ENCODE results near the gene HOXC10. TPM values are rescaled to one million over a fixed set of nuclear protein-coding genes. Genes with fewer than 3 reads are reported as not detected.

The HOXC10 gene
- polyA plus RNA-seq, 4 donors, result 53.9 to 75.6 (median 65.7) TPM

DNA sequence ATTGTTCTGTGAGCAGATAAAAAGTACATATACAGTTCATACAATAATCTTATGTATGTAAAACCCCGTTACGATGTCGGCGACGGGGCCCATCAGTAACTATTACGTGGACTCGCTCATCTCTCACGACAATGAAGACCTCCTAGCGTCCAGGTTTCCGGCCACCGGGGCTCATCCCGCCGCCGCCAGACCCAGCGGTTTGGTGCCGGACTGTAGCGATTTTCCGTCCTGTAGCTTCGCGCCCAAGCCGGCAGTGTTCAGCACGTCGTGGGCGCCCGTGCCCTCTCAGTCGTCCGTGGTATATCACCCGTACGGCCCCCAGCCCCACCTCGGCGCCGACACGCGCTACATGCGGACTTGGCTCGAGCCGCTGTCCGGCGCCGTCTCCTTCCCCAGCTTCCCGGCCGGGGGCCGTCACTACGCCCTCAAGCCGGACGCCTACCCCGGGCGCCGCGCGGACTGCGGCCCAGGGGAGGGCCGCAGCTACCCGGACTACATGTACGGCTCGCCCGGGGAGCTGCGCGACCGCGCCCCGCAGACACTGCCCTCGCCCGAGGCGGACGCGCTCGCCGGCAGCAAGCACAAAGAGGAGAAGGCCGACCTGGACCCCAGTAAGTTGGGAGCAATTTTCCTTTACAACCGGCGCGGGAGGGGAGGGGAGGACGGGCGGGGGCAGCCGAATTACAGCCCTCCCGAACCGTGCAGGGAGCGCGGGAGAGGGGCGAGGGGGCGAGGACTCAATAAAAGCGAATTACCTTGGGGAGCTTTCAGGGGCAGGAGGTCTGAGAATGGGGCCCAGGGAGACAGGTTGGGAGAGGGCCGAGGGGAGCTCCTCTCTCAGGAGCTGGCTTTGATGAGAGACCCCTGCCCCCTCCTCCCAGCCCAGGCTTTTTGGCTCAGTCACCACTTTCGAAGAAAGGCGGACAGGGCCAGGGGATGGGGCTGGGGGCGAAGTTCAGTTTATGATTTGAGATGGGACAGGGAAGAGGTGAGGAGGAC, 15.5 kb downstream of the HOXC10 start, which contains the start of gene HOXC9:
TSS of gene HOXC9 (plus strand) at position 46 of the 999 bp plus-strand sequence. CDS start at position 74, 28 bp downstream.
- no peak for DNase-seq (ENCODE audit: low read depth in 4 of 4, low spot score in 2 of 4)

DNA sequence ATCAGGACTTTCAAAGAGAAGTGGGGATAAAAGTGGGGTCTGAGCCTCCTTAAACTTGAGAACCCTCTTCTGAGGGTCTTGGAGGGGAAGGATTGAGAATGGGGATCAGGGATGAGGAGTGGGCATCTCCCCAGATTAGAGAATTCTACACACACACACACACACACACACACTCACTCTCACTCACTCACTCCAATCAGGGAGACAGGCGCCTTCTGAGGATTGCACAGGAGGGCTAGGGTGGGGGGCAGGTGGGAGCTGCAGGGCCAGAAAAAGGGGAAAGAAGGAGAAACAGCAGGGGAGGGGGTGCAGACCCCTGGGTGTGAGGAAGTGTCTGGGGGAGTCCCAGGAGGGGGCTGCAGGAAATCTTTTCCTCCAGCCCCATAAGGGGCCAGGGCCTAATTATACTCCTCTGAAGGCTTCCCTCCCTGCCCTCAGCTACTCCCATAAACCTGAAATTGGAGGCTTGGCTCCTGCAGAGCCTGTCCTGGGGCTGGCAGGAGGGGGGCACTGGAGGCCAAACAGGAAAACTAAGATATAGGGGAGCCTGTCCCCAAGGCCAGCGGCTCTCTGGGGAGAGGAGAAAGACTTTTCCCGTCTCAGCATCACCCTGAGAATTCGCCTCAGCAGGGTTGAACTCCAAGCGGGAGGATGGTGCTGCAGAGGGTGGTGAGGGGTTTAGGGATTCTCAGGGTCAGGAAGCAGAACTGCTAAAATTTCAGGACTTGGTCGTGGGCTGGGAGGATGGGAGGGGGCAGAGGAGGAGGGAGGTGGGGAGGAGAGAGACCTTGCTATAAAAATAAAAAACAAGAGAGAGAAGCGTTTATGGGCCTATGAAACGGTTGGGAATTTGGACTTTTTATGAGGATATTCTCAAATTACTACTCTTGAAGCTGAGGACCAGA, 16.6 kb downstream of the HOXC10 start:
- DNase-seq (ENCODE audit: low read depth in 4 of 4, low spot score in 2 of 4), result no peak

DNA sequence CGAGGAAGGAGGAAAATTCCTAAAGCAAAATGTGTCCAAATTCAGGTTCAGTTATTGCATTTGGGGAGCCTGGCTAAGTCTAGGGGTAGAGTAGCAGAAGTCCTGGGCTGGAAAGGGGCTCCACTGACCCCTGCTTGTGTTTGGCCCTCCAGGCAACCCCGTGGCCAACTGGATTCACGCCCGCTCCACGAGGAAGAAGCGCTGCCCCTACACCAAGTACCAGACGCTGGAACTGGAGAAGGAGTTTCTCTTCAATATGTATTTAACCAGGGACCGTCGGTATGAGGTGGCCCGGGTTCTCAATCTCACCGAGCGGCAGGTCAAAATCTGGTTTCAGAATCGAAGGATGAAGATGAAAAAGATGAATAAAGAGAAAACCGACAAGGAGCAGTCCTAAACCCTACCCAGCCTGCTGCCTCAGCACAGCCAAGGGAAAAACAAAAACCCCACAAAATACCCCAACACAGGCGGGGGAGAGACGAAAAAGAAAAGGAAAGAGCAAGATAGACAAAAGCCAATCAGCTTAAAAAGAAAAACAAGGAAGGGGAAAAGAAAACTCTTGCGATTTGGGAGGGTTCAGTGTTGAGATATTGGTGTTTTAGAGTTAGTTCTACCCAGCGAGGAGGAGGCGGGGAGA, 17.4 kb downstream of the HOXC10 start:
- no peak for DNase-seq (ENCODE audit: low read depth in 4 of 4, low spot score in 2 of 4)

DNA sequence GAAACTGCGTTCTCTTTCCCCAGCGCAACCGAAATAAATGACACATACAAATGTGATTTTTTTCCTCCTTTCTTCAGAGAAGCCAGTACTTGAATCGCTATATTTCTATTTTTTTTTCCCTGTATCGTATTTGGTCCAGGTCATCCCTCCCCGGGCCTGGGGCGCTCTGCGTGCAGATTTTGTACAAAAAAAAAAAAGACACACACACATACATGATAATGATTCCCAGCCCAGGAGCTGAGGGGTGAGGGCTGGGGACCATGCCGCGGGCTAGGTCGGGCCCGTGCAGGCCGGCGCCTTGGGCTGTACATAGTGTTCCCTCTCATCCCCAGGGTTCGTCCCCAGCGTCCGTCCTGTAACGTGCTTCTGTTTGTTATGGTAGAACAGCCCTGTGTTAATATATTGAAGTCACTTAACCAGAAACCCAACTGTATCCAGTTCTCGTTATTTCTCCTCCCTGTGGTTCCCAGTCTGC, 18.0 kb downstream of the HOXC10 start:
- no peak for DNase-seq (ENCODE audit: low read depth in 4 of 4, low spot score in 2 of 4)

DNA sequence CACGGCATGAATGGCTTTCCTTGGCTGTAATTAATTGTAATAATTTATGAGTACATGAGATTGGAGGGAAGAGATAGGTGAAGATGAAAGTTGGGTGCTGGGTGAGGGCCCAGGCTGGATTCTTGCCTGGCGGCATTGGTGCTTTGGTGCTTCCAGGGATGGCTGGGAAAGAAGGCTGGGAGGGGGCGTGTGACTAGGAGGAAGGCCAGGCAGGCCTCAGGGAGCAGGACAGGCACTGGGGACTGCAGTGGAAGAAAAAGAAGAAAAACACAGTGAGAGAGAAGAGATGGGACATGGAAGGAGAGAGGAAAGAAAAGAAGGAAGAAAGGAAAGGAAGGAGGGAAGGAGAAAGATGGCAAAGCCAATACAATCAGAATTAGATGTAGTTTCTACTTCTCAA, 18.7 kb downstream of the HOXC10 start:
- no peak for DNase-seq (ENCODE audit: low read depth in 4 of 4, low spot score in 2 of 4)

DNA sequence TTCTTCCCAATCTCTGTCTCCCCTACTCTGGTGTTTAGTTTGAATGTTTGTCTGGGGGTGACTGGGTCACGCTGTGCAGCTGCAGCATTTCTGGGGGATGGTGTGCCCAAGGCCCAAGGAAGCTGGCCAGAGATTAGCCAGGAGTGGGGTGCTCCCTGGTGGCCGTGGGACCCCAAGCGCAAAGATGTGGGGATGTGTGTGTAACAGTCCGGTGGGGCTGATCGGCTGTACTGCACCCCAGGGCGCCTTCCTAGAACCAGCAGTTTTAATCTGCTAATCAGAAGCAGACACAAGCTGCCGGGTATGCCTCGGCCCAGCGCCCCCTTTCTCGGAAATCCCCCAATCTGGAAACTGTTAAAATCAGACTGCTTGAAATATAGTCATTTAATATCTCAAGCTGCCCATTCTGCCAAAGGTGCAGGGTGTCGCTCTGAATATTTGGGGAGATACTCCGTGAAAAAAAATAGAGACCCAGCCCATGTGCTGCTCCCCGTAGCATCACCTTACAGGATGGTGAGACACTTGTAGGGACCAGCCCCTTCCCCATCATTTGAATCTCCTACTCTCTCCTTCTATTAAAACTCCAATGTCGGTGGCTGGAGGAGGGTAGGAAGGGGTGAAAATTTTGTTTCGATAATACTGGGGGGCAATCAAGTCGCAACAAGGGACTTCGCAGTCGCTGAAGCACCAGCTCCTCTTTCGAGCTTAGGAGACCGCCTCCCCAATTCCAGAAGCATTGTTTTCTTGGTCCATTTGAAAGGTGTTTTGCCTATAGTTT, 19.3 kb downstream of the HOXC10 start:
- DNase-seq (ENCODE audit: low read depth in 4 of 4, low spot score in 2 of 4), result no peak

DNA sequence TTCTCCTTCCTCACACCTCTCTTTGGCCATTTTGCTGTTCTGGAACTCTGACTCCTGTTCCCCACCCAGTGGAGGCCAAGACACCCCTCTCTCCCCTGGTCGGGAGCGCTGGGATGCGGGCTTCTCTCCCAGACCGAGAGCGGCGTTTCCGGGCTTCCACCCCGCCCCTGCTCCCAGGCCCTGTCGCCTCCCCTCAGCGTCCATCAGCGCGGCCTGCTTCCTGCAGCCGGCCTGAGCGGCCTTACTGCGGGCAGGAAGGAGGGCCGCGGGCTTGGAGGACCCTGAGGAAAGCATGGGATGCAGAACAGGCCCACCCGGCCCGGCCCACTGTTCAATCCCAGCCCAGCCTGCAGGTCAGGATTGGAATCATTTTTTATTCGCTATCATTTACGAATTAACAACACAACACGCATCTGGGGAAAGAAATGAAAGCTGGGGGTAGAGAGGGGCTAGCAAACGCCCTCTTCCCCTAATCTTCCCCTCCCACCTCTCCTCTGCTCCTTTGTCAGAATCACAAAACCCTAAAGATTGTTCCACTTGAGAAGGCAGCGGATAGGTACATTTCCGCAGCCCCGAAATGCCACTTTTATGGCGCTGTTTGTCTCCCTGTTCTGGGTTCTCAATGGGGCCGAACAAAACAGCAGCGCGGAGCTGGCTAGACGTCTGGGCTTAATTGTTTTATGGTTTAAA, 20.0 kb downstream of the HOXC10 start:
- no peak for DNase-seq (ENCODE audit: low read depth in 4 of 4, low spot score in 2 of 4)

DNA sequence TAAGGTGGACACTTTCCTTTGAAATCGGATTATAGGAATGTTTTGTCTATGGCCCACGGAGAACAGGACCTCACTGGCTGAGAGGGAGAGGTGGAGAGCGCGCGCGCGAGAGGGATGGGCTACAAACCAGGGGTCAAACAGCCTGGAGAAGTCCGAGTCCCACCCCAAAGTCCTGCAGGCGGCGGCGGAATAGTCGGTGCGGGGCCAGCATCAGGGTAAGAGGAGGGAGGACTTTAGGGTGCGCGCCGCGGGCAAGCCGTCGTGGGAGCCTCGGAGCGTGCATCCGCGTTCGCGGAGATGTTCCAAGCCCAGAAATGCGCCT, 20.5 kb downstream of the HOXC10 start:
- DNase-seq (ENCODE audit: low read depth in 4 of 4, low spot score in 2 of 4), result no peak

DNA sequence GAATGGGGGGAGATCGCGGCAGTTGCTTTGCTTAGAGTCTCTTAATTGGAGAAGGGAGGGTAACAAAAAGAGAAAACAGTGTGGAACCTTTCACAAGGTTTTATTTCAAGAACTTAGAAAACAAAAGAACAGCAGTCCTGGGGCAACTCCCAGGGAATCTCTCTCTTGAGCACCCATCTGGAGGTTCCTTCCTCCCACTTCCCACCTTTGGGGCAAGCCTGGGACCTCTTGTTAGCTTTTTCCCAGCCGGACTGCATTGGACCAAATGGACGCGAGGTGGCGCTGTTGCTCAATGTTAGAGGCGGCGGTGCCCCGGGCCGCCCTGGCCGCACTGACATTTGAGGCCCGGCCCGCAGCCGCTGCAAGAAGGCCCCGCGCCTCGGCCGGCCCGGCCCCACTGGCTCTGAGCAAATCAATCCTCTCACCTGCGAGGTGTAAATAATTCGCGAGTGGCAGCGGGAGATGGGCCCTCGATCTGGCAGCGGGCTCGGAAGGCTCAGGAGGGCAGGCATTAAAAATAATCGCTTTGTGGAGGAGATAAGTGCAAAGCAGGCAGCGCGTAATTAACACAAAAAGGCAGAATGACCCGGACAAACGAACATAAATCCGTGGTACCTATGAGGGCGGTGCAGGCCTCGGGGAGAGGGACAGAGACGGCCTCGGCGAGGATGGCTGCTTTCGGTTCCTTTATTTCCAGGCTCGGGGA, 21.1 kb downstream of the HOXC10 start:
- peak in 3 of 4 donors; percentile 87 to 94 (median 93) for DNase-seq (ENCODE audit: low read depth in 4 of 4, low spot score in 2 of 4)

DNA sequence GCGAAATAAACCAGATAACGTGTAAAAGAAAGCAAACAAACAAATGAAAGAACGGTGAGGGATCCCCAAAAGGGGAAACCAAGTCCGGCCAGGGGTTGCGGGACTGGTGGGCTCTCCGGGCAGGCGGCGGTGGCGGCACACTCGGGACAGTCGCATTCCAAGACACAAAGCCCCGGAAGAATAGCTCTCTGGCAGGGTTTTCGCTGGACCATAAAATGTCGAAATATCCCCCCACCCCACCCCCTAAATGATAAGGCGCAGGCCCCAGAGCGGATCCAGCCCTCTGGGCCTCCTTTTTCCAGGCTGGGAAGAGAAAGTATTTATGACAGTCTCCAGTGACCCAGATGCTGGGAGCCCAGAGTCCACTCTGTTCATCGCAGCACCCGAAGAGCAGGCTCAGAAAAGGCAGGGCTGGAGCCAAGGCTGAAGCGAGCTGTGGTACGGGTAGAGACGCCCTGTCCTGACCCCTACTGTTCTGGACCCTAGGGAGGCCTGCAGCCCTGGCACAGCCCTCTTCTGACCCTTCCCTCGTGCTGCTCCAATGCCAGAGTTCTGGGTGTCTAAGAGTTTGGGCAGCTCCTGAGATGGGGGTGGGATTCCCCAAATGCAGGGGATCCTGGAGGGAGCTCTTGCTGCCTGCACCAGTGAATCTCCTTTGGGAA, 21.7 kb downstream of the HOXC10 start:
- DNase-seq (ENCODE audit: low read depth in 4 of 4, low spot score in 2 of 4), result no peak

DNA sequence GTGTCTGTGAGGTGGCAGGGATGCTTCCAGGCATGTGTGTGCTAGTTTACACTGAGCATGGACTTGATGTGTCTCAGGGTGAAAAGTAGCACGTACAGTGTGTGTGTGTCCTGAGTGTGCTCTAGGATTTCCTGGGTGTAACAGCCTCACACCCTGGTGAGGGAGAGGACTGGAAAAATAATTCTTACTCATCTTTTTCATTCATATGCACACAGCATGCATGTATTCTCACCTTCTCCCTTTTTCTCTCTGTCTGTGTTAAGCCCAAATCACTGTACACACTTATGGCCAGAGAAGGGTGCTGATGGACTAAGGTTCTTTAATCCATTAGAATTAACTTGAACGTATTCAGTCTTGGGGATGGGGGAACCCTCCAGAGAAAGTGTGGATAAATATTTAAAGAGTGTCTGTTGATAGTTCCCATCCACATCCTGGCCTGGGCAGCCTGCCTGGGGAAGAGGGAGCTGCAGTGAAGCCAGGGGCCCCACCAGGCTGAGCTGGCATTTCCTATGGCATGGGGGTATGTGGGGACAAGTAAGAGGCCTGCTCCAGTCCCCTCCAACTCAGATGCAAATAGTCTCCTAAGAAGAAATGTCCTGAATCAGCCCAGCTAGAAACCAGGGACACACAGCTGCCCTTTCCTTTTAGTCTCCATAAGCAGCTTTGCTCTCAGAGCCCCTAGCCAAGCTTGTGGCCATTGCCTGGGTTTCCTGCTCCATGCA, 22.8 kb downstream of the HOXC10 start:
- no peak for DNase-seq (ENCODE audit: low read depth in 4 of 4, low spot score in 2 of 4)

DNA sequence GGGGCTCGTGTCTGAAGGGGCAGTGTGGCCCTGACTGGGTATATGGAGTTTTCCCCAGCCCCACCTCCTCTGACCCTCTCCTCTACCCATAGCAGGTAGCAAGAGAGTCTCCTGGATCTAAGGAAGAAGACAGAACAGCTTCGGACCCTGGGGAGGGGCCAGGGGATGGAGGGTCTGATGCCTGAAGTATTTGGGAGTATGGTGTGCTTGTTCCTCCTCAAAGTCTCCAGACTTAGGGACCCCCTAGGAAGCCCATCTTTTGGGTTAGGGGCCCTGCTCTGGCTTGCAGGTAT, 23.3 kb downstream of the HOXC10 start:
- DNase-seq (ENCODE audit: low read depth in 4 of 4, low spot score in 2 of 4), result no peak

DNA sequence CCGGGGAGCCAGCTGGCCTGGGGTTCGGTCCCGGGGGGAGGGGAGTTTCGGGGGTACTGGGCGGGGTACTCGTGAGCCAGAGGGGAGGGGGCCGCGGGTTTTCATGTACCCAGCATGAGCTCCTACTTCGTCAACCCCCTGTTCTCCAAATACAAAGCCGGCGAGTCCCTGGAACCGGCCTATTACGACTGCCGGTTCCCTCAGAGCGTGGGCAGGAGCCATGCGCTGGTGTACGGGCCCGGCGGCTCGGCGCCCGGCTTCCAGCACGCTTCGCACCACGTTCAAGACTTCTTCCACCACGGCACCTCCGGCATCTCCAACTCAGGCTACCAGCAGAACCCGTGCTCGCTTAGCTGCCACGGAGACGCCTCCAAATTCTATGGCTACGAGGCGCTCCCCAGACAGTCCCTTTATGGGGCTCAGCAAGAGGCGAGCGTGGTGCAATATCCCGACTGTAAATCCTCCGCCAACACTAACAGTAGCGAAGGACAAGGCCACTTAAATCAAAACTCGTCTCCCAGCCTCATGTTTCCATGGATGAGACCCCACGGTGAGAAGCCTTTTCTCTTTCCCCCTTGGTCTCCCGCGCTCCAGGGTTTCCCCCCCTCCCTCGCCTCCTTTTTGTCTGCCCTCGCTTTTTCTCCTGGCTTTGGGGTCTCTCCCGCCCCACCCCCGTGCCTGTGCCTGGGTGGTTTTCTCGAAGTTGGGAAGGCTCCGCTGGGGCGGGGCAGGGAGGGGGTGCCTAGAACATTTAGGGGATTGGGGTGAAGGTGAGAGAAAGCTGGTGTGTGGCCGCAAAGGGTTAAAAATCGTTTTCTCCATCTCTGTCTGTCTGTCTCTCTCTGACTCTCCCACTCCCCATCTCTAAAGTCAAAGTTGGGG, 24.5 kb downstream of the HOXC10 start:
- DNase-seq (ENCODE audit: low read depth in 4 of 4, low spot score in 2 of 4), result no peak

DNA sequence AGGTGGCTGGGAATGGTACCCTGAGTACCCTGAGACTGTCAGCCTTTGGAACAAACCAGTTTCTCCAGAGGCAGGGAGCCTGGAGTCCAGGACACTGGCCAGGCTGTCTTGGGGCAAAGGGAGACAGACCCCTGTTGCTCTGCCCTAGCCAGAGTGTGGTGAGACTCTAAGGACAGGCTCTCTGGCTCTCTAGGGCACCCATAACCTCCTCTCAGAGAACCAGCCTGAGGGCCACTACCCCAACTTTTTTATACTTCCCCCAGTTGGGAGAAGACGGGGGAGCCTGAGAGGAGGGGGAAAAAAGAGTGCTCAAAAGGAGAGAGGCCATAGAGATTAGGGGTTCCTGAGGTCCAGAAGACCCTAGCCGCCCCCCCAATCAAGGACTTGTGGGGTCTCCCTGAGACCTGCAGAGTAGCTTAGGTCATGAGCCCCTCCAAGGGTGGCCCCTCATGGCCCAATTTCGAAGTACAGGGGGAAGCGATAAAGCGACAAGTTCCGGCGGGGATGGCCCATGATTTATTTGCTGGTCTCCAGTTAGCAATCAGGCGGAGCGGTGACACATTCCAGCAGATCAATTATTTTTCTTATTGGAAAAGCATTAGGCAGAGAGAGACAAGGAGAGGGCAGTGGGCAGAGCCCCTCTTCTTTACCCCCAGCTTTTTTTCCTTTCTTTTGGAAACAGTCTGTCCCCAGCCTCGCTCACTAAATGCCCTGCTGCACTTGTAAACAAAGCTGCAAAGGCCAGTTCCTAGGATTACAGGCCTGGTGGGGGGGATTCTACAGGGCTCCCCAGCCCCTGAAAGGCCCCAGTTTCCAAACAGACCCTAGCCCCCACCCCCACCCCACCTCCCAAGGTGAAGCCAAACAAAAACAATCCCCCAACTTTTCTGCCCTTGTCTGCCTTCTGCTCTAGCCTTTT, 25.4 kb downstream of the HOXC10 start:
- DNase-seq (ENCODE audit: low read depth in 4 of 4, low spot score in 2 of 4), result no peak

DNA sequence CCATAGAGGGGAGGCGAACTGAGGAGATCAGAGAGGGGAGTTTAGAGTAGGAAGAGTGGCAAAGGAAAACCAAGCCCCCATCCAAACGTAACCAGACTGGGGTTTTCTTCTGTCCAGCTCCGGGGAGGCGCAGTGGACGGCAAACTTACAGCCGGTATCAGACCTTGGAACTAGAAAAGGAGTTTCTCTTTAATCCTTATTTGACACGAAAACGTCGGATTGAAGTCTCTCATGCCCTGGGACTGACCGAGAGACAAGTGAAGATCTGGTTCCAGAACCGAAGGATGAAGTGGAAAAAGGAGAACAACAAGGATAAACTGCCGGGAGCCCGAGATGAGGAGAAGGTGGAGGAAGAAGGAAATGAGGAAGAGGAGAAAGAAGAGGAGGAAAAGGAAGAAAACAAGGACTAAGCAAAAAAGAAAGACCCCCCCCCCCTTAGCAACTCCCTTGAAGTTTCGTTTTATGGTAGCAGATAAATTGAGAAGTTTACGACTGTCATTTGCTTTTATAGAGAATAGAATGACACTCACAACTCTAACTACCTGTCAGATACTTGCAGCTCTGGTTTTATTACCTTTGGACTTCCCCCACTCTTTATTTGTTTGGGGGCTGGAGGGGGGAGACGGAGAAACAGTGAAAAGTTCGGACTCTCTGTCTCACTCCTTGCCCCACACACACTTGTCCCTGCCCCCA, 26.2 kb downstream of the HOXC10 start:
- DNase-seq (ENCODE audit: low read depth in 4 of 4, low spot score in 2 of 4), result no peak

All from left renal cortex interstitium (tissue), 4 donors.